GM19372 (cell line): ENCODE results near the gene GLRA3.

Experiments
- ATAC-seq: cut with Tn5 transposase; IDR thresholded peaks from one replicate; pipeline ENCODE4 v1.9.1; 2021; ENCODE audit warnings: mild to moderate bottlenecking, low read depth, moderate library complexity; ENCODE audit not compliant: unreplicated experiment

Gene GLRA3

DNA sequence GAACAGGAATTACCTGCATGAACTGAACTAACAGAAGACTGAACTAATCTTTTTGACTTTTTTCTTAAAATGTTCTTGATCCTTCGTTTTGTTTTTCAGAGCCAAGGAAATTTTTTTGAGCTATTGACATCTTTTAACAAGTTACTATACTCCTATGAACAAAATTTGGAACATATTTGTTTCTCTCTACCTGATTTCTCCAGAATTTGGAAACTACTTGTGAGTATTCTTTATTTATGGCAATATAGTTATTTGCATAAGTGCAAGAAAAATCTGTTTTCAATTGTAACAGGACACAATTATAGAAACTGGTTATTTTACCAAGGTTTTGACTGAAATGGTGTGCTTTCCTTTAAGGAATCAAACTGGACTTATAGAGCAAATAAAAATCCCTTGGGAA is 217.3 kb downstream of the GLRA3 start:
- ATAC-seq = no peak

DNA sequence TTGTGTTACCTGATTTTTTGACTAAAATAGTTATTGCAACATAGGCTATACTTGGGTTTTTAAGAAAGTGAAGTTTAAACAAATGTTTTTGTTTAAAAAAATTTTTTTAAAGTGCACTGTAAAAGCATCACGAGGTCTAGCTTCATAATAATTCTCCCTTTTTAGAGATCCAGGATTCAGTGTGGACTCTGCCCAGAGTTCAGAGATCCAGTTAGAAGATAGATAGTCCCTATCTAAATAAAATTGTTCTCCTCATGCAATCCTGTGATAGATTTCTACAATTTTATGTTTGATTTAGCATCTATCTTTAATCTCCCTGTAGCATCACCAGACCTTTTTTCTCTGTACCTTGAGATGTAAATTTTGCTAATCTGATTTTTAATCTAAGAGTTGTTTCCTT is 221.3 kb downstream of the GLRA3 start:
- ATAC-seq = no peak

- ATAC-seq = no peak
These were observed 224.8 kb downstream of the GLRA3 start for GRCh38 chr4:174604198-174604597.

DNA sequence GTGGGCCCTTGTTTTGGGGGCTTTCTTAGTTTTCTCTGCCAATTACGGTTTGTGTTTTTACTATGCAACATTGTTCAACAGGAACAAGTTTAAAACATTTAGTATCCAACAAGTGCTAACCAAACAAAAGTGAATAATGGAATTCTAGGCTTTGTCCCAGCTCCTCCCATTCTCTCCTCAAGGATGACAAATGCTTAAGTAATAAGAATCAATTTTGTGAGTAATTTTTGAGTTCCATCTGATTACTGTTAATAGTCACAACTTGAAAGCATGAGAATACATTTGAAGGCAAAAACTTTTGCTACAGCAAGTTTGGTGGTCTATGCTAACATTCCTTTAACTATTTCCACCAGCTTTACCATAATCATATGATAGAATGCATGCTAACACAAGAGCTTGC is 228.7 kb downstream of the GLRA3 start:
- ATAC-seq = no peak

DNA sequence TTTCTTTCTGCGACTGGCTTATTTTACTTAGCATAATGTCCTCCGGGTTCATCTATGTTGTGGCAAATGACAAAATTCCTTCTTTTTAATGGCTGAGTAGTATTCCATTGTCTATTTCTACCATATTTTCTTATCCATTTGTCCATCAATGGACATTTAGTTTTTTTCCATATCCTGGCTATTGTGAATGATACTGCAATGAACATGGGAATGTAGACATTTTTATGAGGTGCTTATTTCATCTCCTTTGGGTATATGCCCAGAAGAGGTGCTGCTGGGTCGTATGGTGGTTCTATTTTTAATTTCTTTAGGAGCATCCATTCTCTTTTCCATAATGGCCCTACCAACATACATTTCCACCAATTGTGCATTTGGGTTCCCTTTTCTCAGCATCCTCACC is 230.2 kb downstream of the GLRA3 start:
- ATAC-seq = no peak

DNA sequence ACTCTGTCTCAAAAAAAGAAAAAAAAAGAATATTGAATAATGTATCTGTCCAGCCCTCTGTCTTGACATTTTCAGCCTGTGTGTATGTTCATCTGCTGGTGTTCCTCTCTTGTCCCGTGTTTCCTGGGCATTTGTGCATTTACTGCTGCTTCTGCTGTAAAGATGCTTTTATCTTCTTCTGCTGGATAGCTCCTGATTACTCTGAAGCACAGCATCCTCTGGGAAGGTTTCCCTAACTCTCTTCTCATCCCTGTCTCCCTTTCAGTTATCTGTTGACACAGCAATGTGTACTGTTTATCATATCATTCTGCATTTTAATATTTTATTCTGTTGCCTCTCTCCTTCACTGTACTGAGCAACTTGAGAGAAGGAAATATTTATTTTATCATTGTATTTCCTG is 232.5 kb downstream of the GLRA3 start:
- no peak for ATAC-seq

DNA sequence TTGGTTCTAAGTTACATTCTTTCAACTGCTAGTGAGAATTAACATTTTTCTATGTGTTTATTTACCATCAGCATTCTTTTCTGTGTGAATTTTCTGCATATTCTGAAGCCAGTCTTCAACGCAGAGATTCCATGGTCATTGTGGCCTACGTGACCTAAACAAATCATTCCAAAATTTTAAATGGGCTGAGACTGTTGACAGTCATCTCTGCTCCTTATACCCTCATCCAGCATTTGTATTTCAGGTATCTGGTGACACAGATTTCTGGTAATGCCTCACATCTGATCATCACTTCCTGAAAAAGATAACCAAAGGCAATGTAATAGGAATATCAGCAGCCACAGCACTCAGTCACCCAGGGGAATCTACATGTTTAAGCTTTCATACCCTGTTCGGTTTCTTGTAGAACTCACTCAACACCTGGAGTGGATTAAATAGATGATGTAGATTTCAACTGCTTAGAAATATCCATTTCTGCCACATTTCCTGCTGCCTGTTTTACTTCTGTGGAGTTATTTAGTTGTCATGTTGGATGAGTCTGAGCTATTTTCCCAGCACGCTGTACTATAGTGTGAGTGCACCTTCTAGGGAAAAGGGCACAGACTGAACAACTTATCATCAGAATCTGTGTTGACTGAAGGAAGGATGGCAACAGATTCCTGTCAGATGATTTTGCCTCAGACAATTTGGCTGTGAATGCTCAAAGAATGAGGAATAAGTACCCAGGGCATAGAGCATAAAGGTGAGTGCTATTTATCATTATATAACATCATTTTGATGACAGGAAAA is 233.7 kb downstream of the GLRA3 start:
- no peak for ATAC-seq

DNA sequence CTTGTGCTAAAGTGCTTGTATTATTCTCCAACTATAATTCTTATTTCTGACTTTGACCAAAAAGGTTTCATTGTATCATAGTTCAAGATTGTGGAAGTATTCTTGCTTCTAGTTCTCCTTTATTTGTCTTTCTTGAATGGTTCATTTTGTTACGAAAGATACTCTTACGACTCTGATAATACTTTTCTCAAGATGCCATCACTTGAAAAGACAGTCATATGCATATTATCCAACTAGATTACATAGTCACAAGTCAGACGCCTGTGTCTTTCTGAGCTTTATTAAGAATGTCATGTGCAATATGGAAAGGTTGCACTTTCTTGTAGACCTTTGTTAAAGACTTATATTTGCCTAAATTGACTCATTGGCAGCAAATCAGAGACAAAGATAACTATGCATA is 235.3 kb downstream of the GLRA3 start:
- no peak for ATAC-seq

DNA sequence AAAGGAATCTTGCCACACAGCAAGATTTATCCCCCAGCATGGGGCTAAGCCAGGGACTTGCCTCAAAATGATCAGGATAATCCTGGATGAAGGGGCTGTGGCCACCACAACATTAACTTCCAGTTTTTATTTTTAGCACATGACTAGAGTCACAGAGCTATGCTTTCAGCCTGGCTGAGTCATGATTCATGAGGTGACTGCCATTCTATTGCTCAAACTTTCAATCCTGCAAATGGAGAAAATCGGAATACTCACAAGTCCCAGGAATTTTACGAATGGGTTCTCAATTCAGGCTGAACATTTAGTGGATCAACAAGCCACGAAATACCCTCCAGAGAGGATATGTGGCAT is 236.1 kb downstream of the GLRA3 start:
- ATAC-seq = no peak

GRCh38 chr4:174592256-174592984 is 236.6 kb downstream of the GLRA3 start:
- no peak for ATAC-seq

DNA sequence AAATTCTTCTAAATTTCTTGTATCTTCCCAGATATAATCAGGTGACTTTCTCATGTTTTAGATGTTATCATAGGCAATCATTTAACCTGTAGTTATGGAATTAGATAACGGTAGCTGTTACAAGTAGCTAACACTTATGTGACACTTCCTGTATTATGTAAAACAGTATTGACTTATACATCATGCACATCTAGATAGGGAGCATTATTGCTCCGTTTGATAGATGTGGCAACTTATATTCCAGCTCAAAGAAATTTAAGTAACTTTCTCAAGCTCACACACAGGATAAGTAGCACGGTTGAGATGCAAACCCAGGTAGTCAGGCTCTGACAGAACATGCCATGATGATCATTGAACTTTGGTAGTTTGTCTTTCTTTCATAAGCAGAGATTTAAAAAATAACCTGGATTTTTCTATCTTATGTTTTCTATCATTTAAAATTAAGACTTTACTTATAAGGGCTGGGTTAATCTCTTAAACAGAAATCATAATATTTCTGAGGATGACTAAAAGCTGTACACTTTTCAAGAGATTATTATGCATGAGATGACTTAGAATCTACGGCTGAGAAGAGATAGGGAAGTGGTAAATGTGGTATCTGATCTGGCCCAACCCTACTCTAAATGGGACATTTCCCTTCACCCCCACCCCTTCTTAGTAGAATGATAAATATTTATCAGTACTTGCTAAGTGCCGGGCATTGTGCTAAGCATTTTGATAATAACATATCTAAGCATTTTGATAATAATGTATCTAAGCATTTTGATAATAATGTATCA is 237.6 kb downstream of the GLRA3 start:
- peak; percentile 84 for ATAC-seq

DNA sequence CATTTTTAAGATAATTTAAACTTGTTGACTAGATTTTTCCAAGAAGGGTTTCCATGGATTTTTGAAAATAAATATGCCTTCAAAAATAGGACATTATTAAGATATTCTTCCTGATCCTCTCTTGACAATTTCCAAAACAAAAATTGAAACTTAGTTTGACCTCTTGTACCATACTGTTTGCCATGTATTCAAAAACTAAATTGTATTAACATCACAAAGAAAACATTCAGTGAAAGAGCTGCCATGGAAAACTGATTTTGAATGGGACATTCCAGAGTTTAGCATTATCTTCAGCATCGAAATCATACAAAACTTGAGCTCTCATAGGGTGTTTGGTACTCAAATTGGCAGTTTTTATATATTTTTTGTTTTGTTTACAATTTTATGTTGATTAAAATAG is 238.7 kb downstream of the GLRA3 start:
- ATAC-seq = no peak
